Vagina (tissue), 2 donors: ENCODE measurements around the gene SLC25A15.

Experiments used
- POLR2AphosphoS5 ChIP-seq, 2 donors: sonication (generic); formaldehyde crosslinking; IDR thresholded peaks; one replicate each; pipeline ENCODE4 v1.9.0; 2017; ENCODE audit warnings: antibody characterized with exemption in 2 of 2, mild to moderate bottlenecking in 2 of 2, low read depth in 1 of 2; ENCODE audit not compliant: insufficient read depth in 1 of 2
- TF ChIP-seq, protein P1 (sequence below), 3 experiments: fragments of 450-650 bp in 2 of 3; fragments of 200-600 bp in 1 of 3; sonication (generic) in 1 of 3; IDR thresholded peaks; one replicate each; pipeline ENCODE4 v1.5.1; 2017 to 2019; ENCODE audit warnings: antibody characterized with exemption in 3 of 3, mild to moderate bottlenecking in 2 of 3, moderate library complexity in 2 of 3

DNA sequence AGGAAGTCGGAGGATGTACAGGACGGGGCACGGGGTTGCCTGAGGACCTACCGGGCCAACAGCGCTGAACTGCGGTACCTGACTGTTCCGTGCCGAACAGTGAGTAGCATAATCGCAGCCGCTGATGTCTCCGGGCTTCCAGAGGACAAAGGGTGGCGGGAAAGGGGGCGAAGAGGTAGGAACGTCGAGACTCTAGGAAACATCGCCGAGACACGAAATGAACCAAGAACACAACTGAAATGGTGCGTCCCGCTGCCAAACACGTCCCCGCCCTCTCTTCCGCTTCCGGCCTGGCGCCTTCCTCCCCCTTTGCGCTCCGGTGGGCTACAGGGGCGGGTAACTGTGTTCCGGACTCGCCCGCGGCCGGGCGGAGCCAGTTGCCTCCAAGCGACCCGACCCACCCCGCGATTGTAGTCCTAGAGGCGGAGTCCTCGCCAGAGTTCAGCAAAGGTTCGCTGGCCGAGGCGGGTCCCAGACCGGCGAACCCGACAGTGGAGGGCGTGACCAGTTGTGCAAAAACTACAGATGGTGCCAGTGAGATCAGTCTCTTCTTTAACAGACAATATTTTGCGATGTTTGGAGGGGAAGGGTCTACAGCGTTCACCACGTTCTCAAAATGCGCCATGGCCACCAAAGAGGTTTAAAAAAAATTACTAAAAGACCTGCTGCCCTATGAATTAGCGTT lies 18.3 kb upstream of the SLC25A15 start, which contains the start of gene MRPS31:
- TF ChIP-seq POLR2AphosphoS5 (IDR thresholded peaks at IDR 0.05; ENCODE audit: insufficient read depth in 1 of 2, low read depth in 1 of 2) = peak; percentile 81 to 91
- TF ChIP-seq, protein P1, sequence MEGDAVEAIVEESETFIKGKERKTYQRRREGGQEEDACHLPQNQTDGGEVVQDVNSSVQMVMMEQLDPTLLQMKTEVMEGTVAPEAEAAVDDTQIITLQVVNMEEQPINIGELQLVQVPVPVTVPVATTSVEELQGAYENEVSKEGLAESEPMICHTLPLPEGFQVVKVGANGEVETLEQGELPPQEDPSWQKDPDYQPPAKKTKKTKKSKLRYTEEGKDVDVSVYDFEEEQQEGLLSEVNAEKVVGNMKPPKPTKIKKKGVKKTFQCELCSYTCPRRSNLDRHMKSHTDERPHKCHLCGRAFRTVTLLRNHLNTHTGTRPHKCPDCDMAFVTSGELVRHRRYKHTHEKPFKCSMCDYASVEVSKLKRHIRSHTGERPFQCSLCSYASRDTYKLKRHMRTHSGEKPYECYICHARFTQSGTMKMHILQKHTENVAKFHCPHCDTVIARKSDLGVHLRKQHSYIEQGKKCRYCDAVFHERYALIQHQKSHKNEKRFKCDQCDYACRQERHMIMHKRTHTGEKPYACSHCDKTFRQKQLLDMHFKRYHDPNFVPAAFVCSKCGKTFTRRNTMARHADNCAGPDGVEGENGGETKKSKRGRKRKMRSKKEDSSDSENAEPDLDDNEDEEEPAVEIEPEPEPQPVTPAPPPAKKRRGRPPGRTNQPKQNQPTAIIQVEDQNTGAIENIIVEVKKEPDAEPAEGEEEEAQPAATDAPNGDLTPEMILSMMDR (IDR thresholded peaks at IDR 0.05) = peak in 1 of 3 experiments; percentile 17
